ENCODE measurements around the gene WIPF3.

The WIPF3 gene

GRCh38 chr7:29809533-29810155 is 3.3 kb downstream of the WIPF3 start:
- no peak for DNase-seq

- no peak for DNase-seq
Measured at GRCh38 chr7:29810297-29810696, 4.0 kb downstream of the WIPF3 start.

- DNase-seq: no peak
Measured at GRCh38 chr7:29810813-29811482, 4.6 kb downstream of the WIPF3 start.

- DNase-seq: no peak
Measured at GRCh38 chr7:29811586-29811985, 5.3 kb downstream of the WIPF3 start.

- DNase-seq: no peak
Measured at GRCh38 chr7:29812185-29812876, 6.0 kb downstream of the WIPF3 start.

- no peak for DNase-seq
Measured at GRCh38 chr7:29815181-29816105, 9.1 kb downstream of the WIPF3 start.

- no peak for DNase-seq
Measured at GRCh38 chr7:29818308-29818707, 12.0 kb downstream of the WIPF3 start.

GRCh38 chr7:29825775-29826529 is 19.6 kb downstream of the WIPF3 start:
- DNase-seq: no peak

- DNase-seq: no peak
Measured at GRCh38 chr7:29826530-29826822, 20.2 kb downstream of the WIPF3 start.

- DNase-seq: no peak
Measured at GRCh38 chr7:29826904-29827303, 20.6 kb downstream of the WIPF3 start.

- DNase-seq: no peak
Measured at GRCh38 chr7:29831705-29832104, 25.4 kb downstream of the WIPF3 start.

GRCh38 chr7:29833929-29834328 is 27.6 kb downstream of the WIPF3 start:
- DNase-seq: no peak

- DNase-seq: no peak
Measured at GRCh38 chr7:29835718-29836117, 29.4 kb downstream of the WIPF3 start.

GRCh38 chr7:29839302-29839701 is 33.0 kb downstream of the WIPF3 start:
- no peak for DNase-seq

- no peak for DNase-seq
Measured at GRCh38 chr7:29839921-29840320, 33.6 kb downstream of the WIPF3 start.

- DNase-seq: no peak
Measured at GRCh38 chr7:29840701-29841100, 34.4 kb downstream of the WIPF3 start.

- no peak for DNase-seq
Measured at GRCh38 chr7:29841926-29842701, 35.8 kb downstream of the WIPF3 start.

- DNase-seq: no peak
Measured at GRCh38 chr7:29843093-29843492, 36.8 kb downstream of the WIPF3 start.

GRCh38 chr7:29843726-29844125 is 37.4 kb downstream of the WIPF3 start:
- DNase-seq: no peak

- DNase-seq: no peak
Measured at GRCh38 chr7:29844559-29844958, 38.3 kb downstream of the WIPF3 start.

GRCh38 chr7:29847496-29847895 is 41.2 kb downstream of the WIPF3 start:
- no peak for DNase-seq

GRCh38 chr7:29847916-29848315 is 41.6 kb downstream of the WIPF3 start:
- no peak for DNase-seq
